ENCODE data around the gene CIART. TPM values are rescaled to one million over a fixed set of nuclear protein-coding genes. Genes with fewer than 3 reads are reported as not detected.

CIART gene, protein sequence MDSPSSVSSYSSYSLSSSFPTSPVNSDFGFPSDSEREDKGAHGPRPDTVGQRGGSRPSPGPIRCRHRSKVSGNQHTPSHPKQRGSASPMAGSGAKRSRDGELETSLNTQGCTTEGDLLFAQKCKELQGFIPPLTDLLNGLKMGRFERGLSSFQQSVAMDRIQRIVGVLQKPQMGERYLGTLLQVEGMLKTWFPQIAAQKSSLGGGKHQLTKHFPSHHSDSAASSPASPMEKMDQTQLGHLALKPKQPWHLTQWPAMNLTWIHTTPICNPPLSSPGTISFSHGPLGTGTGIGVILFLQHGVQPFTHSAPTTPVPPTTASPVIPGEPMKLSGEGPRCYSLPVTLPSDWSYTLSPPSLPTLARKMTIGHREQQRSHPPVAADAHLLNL
- 2.7 and 4.9 TPM in 2 replicates for total RNA-seq

DNA sequence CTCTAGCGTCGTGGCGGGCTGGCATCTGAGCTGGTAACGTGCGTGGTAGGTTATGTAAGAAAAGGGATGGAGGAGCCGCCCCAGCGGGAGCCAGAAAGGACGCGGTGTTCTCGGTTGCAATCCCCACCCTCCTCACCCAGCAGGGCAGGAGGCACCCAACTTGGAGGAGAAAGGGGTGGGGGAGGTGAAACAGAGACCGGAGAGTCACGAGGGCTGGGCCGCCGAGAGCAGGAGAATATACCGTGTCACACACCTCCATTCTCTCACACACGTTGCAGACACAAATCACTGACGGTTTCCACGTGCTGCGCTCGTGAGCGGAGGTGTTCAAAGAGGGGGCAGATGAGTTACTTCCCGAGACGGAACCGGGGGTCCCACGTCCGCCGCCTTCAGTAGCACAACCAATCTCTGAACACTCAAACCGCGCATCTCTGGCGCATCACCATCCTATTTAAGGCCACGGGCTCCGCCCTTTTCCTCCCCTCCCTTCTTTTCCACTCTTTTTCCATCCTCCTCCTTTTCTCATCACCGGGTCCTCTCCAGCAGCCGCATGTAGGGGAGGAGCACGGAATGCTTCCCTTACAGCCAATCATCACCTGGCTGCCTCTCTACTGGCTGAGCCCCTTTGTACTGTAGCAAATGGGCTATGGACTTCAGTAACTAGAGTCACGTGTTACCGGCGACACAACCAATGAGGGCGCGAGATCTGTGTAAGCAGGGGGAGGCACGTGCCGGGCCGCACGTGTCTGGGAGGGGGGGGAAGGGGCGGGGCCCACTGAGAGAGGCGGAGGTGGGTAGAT is at the start of gene CIART:
CIART (plus strand) TSS at position 797 of the 800 bp plus-strand sequence. CDS start 714 bp downstream, outside the sequence.

DNA sequence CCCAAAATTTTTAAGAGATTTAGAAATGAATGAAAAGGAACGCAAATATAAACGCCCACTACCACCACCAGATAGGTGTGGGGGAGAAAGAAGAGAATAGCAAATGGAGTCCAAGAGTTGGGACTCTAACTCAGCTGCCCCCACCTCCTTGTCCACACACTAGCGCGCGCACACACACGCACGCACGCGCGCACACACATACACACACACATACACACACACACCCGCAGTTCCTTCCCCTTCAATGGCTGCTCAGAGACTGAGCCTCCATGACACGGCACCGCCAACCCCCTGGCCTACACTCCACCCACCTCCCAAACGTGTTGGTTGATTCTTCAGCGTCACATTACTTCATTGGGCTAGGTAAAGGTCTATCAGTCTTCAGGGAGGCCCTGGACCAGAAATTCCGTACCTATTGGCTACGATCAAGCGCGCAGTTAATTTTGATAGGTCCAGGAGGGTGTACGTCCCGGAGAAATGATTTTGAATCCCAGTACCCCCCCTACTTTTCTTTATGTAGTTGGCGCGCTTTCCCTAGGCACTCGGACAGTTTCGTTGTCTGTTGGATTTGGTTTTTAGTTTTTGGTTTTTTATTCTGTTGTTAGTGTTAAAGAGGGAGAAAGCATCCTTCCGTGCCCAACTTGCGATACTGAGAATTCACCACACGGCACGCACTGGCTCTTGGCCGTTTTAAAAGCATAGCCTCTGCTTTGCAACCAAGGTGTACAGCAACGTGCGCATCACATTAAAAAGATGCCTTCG is 46.3 kb upstream of the CIART start, which contains the start of gene ANP32E:
ANP32E (minus strand) TSS at position 261 of the 762 bp plus-strand sequence. CDS start 326 bp downstream, outside the sequence.

DNA sequence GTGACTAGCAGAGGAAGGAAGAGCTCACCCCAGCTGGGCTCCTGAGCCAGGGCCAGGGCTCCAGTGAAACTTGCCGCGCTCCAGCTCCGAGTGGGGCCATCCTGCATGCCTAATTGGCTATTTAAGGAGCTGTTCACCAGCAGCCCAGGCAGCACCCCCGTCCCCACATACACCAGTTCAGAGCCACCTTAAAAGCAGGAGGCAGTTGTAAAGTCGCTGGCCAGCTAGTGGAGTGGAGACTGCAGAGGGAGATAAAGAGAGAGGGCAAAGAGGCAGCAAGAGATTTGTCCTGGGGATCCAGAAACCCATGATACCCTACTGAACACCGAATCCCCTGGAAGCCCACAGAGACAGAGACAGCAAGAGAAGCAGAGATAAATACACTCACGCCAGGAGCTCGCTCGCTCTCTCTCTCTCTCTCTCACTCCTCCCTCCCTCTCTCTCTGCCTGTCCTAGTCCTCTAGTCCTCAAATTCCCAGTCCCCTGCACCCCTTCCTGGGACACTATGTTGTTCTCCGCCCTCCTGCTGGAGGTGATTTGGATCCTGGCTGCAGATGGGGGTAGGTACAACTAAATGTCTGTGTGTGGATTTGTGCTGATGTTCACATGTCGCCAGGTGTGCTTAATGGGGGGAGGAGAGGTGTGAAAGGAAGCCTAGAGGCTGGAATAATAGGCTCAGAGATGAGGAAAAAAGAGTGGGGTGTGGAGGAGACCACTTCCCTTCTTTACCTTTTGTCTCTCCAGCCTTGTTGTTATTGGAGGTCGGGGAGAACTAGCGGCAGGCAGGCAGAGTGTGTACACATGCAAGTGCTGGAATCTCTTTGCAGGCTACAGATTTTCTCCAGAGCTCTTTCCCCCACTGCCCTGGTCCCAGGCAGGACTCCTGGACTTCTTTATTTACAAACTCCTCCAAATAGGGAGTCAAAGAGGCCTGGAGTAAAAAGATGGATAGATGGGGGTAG is 24.4 kb upstream of the CIART start, which contains the start of gene CA14:
CA14 (plus strand) TSS at position 151 of the 962 bp plus-strand sequence; CDS start at position 506, 355 bp downstream.

DNA sequence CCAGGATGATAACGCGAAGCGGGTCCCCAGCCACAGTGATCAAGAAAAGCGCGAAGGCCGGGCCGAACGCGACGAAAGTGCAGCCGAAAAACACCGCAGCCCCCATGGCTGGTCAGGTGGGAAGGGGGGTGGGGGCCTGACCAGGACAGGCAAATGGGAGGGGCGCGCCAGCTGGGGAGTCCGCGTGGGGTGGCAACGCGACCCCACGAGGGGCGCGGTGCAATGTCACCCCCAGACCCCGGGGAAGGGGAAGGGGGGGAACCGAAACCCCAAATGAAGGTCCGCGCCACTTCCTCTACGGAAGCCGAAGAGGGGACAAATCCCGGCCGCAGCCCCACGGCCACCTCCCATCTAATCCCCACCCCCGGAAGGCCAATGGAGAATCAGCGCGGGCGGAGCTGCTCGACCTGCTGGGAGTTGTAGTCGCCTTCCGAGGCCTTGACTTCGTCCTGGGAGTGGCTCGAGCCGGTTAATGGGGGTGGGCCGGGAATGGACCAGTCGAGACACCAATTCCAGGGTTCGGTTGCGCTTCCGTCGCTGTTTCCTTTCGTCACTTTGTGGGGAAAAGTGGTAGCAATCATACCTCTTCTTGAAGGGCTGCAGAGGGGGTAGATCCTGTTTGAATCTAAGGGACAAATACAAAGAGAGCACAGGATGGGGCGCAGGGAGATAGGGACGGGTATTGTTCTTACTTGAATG is 13.5 kb upstream of the CIART start, which contains the start of gene APH1A:
APH1A (minus strand) TSS at position 312 of the 699 bp plus-strand sequence; CDS start at position 106, 206 bp downstream.

DNA sequence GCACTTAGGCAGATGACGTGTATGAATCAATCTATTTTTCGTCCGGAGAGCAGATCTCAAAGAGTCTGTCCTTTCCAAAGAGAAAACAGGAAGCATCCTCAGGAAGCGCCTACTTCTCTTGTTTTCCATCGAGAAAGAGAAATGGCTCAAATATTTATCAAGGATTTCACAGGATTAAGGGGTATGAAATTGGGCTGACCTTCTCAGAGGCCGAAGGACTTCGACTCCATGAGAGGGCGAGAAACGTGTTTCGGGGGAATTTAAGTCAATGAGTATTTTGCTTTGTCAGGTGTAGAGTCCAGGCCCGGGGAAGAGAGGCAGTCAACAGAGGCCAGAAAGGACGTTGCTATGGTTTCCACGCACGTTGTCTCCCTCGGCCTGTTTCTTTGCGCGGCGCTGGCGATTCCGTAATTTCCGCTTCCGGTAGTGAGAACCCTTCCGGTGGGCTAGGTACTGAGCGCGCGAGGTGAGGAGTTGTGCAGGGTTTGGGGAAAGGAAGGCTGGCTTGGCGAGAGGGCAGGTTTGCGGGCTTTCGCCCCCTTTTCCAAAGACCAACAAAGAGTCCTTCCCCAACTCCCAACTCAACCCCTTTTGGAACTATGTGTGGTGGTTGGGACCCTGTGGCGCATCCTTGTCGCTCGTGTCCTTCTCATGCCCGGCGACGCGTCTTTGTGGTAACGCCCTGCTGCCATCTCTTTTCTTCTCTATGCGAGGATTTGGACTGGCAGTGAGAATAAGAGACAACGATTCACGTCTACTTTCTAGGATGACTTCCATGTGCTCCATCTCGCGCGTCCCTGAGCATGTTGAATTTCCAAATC is 11.3 kb downstream of the CIART start, which contains the start of gene MRPS21:
MRPS21 (plus strand) TSS at position 429 of the 821 bp plus-strand sequence. CDS start 506 bp downstream, outside the sequence.

Other genes starting within 250 kb of the CIART start
- 39.9 and 43.2 TPM in 2 replicates for gene VPS45, start 214.8 kb upstream of the CIART start, total RNA-seq
- 40.0 and 45.1 TPM in 2 replicates for gene PLEKHO1, start 132.6 kb upstream of the CIART start, total RNA-seq
- gene ANP32E, start 46.4 kb upstream of the CIART start, total RNA-seq: 24.6 and 39.2 TPM in 2 replicates
- not detected in 2 replicates for gene CA14, start 24.8 kb upstream of the CIART start, total RNA-seq
- gene APH1A, start 13.5 kb upstream of the CIART start, total RNA-seq: 83.4 and 92.6 TPM in 2 replicates
- 65.3 and 92.0 TPM in 2 replicates for gene C1orf54, start 9.8 kb upstream of the CIART start, total RNA-seq
- gene MRPS21, start 11.3 kb downstream of the CIART start, total RNA-seq: 105 and 122 TPM in 2 replicates
- 29.0 and 31.2 TPM in 2 replicates for gene PRPF3, start 39.0 kb downstream of the CIART start, total RNA-seq
- gene RPRD2, start 81.6 kb downstream of the CIART start, total RNA-seq: 5.0 and 6.4 TPM in 2 replicates
- 11.1 and 12.8 TPM in 2 replicates for gene TARS2, start 204.9 kb downstream of the CIART start, total RNA-seq
- 16.4 and 22.5 TPM in 2 replicates for gene ECM1, start 225.6 kb downstream of the CIART start, total RNA-seq
- 1.0 and 1.6 TPM in 2 replicates for gene FALEC, start 233.2 kb downstream of the CIART start, total RNA-seq

Measured in bronchial smooth muscle cell (primary cell).